ENCODE measurements around the gene TOR2A. TPM values are rescaled to one million over a fixed set of nuclear protein-coding genes. Genes with fewer than 3 reads are reported as not detected.

TOR2A gene
- total RNA-seq, 2 donors from 2014 or later, result 15.7 to 16.7 TPM

- Histone ChIP-seq H3K36me3 (ENCODE audit: control insufficient read depth, insufficient read depth, low read length) (no peaks in the 10 kb centered on the region), H3K9me3 (ENCODE audit: control insufficient read depth, low read length) (no peaks in the 10 kb centered on the region), H3K9ac (ENCODE audit: extremely low read depth, low read length, poor library complexity, severe bottlenecking) (no peak overlapping the region), H3K27ac (ENCODE audit: low read depth, low read length) (no peak overlapping the region), H3K4me1 (ENCODE audit: control insufficient read depth, insufficient read depth, low read length) (no peaks in the 10 kb centered on the region), H3K27me3 (ENCODE audit: control insufficient read depth, insufficient read depth, low read length, poor library complexity, severe bottlenecking) (no peaks in the 10 kb centered on the region), H3K4me3 (ENCODE audit: low read length) (no peak overlapping the region)
- no peak for TF ChIP-seq CTCF (conservative IDR thresholded peaks at IDR 0.05)
- Mint-ChIP-seq H3K4me3 (no peak overlapping the region), H3K27me3 (ENCODE audit: insufficient read depth) (no peaks in the 10 kb centered on the region), H3K27ac (no peak overlapping the region), H3K36me3 (ENCODE audit: low read depth) (peaks cover 27% of the 10 kb centered on the region), H3K4me1 (no peaks in the 10 kb centered on the region), H3K9me3 (no peaks in the 10 kb centered on the region)
- 94 to 97% methylated on average over 10 to 13 of the region's 13 CpGs for WGBS, 2 experiments (ENCODE audit: insufficient coverage in 1 of 2, insufficient read length in 1 of 2)
- no peak for DNase-seq
These were observed 45.6 kb downstream of the TOR2A start for GRCh38 chr9:127689329-127690000.

- H3K36me3 Mint-ChIP-seq (ENCODE audit: low read depth), result peaks cover 45% of the 10 kb centered on the region
- no peak for TF ChIP-seq CTCF (conservative IDR thresholded peaks at IDR 0.05)
- no peak overlapping the region for H3K4me3 Mint-ChIP-seq
- H3K36me3 ChIP-seq (ENCODE audit: control insufficient read depth, insufficient read depth, low read length), result no peaks in the 10 kb centered on the region
- no peaks in the 10 kb centered on the region for H3K27me3 ChIP-seq (ENCODE audit: control insufficient read depth, insufficient read depth, low read length, poor library complexity, severe bottlenecking)
- DNase-seq, result no peak
- H3K27me3 Mint-ChIP-seq (ENCODE audit: insufficient read depth), result no peaks in the 10 kb centered on the region
- no peaks in the 10 kb centered on the region for H3K9me3 Mint-ChIP-seq
- no peaks in the 10 kb centered on the region for H3K4me1 Mint-ChIP-seq
- no peak overlapping the region for H3K9ac ChIP-seq (ENCODE audit: extremely low read depth, low read length, poor library complexity, severe bottlenecking)
- 88 to 89% methylated on average over 5 to 6 of the region's 6 CpGs for WGBS, 2 experiments (ENCODE audit: insufficient coverage in 1 of 2, insufficient read length in 1 of 2)
- no peaks in the 10 kb centered on the region for H3K4me1 ChIP-seq (ENCODE audit: control insufficient read depth, insufficient read depth, low read length)
- H3K9me3 ChIP-seq (ENCODE audit: control insufficient read depth, low read length), result no peaks in the 10 kb centered on the region
- H3K27ac Mint-ChIP-seq, result no peak overlapping the region
- no peak overlapping the region for H3K27ac ChIP-seq (ENCODE audit: low read depth, low read length)
- no peak overlapping the region for H3K4me3 ChIP-seq (ENCODE audit: low read length)
These were observed 48.4 kb downstream of the TOR2A start for GRCh38 chr9:127686461-127687393.

GRCh38 chr9:127684576-127684975, 50.5 kb downstream of the TOR2A start:
- H3K9me3 Mint-ChIP-seq, result no peaks in the 10 kb centered on the region
- peak overlapping the region; percentile 37 for H3K27ac Mint-ChIP-seq
- no peaks in the 10 kb centered on the region for H3K27me3 ChIP-seq (ENCODE audit: control insufficient read depth, insufficient read depth, low read length, poor library complexity, severe bottlenecking)
- no peaks in the 10 kb centered on the region for H3K4me1 Mint-ChIP-seq
- DNase-seq, result no peak
- no peaks in the 10 kb centered on the region for H3K9me3 ChIP-seq (ENCODE audit: control insufficient read depth, low read length)
- no peak overlapping the region for H3K4me3 Mint-ChIP-seq
- no peak overlapping the region for H3K9ac ChIP-seq (ENCODE audit: extremely low read depth, low read length, poor library complexity, severe bottlenecking)
- H3K27ac ChIP-seq (ENCODE audit: low read depth, low read length), result no peak overlapping the region
- H3K36me3 ChIP-seq (ENCODE audit: control insufficient read depth, insufficient read depth, low read length), result no peaks in the 10 kb centered on the region
- WGBS, 2 experiments (ENCODE audit: insufficient coverage in 1 of 2, insufficient read length in 1 of 2), result 92% methylated on average over 4 of the region's 4 CpGs; no CpG with 5 or more reads in 1 of the 2 experiments
- H3K27me3 Mint-ChIP-seq (ENCODE audit: insufficient read depth), result no peaks in the 10 kb centered on the region
- no peaks in the 10 kb centered on the region for H3K4me1 ChIP-seq (ENCODE audit: control insufficient read depth, insufficient read depth, low read length)
- no peak overlapping the region for H3K4me3 ChIP-seq (ENCODE audit: low read length)
- TF ChIP-seq CTCF (conservative IDR thresholded peaks at IDR 0.05), result no peak
- peaks cover 39% of the 10 kb centered on the region for H3K36me3 Mint-ChIP-seq (ENCODE audit: low read depth)
